Activated effector memory CD4-positive, alpha-beta T cell treated with anti-CD3 and anti-CD28 coated beads, Interleukin-2, amount 50 U/mL, for 16 hours (primary cell): ENCODE data around the gene MAP2.

ENCODE experiments used
- DNase-seq: peaks from one replicate; pipeline ENCODE4 v3.0.0-alpha.2; 2020

Gene MAP2

GRCh38 chr2:209601497-209601896 lies 177.7 kb downstream of the MAP2 start:
- DNase-seq: no peak

- no peak for DNase-seq
Observed at GRCh38 chr2:209602259-209602658, 178.4 kb downstream of the MAP2 start.

GRCh38 chr2:209609531-209609930 lies 185.7 kb downstream of the MAP2 start:
- no peak for DNase-seq

GRCh38 chr2:209610631-209611030 lies 186.8 kb downstream of the MAP2 start:
- no peak for DNase-seq

- DNase-seq: no peak
Observed at GRCh38 chr2:209613649-209614305, 189.9 kb downstream of the MAP2 start.

- DNase-seq: no peak
Observed at GRCh38 chr2:209614690-209615369, 191.0 kb downstream of the MAP2 start.

GRCh38 chr2:209619782-209620181 lies 195.9 kb downstream of the MAP2 start:
- DNase-seq: no peak

- DNase-seq: no peak
Observed at GRCh38 chr2:209624192-209624938, 200.5 kb downstream of the MAP2 start.

- DNase-seq: no peak
Observed at GRCh38 chr2:209629597-209629996, 205.8 kb downstream of the MAP2 start.

GRCh38 chr2:209633911-209634310 lies 210.1 kb downstream of the MAP2 start:
- no peak for DNase-seq

GRCh38 chr2:209636076-209636475 lies 212.2 kb downstream of the MAP2 start:
- no peak for DNase-seq

GRCh38 chr2:209637293-209637692 lies 213.4 kb downstream of the MAP2 start:
- DNase-seq: no peak

- DNase-seq: no peak
Observed at GRCh38 chr2:209638346-209638745, 214.5 kb downstream of the MAP2 start.

GRCh38 chr2:209640358-209640757 lies 216.5 kb downstream of the MAP2 start:
- no peak for DNase-seq

GRCh38 chr2:209642146-209642820 lies 218.4 kb downstream of the MAP2 start:
- no peak for DNase-seq

- DNase-seq: no peak
Observed at GRCh38 chr2:209644842-209645241, 221.0 kb downstream of the MAP2 start.

- no peak for DNase-seq
Observed at GRCh38 chr2:209648714-209649113, 224.9 kb downstream of the MAP2 start.

GRCh38 chr2:209653134-209653533 lies 229.3 kb downstream of the MAP2 start:
- no peak for DNase-seq

- DNase-seq: no peak
Observed at GRCh38 chr2:209661286-209661894, 237.5 kb downstream of the MAP2 start.

GRCh38 chr2:209662021-209662420 lies 238.2 kb downstream of the MAP2 start:
- DNase-seq: no peak

- DNase-seq: no peak
Observed at GRCh38 chr2:209663139-209663538, 239.3 kb downstream of the MAP2 start.

GRCh38 chr2:209663656-209664055 lies 239.8 kb downstream of the MAP2 start:
- no peak for DNase-seq

GRCh38 chr2:209666296-209666695 lies 242.4 kb downstream of the MAP2 start:
- no peak for DNase-seq
